Posterior cingulate gyrus (tissue), 11 donors: Measurements from ENCODE around the gene TRAF7.
"Not testable (repeated sequence)": the region's sequence is repeated elsewhere in the genome, so short reads cannot be mapped to it uniquely, and the experiment has no call there.

Experiments used
- DNase-seq, 10 donors: peaks; one replicate each; pipeline versions ENCODE4 v3.0.0 to v3.0.0-alpha.2; 2020 to 2021; ENCODE audit warnings: mixed read lengths in 3 of 10
- intact Hi-C: fragments of 100-400 bp; cut with DNase I; formaldehyde crosslinking; loops from one replicate; pipeline ENCODE4 v1.15.1; 2023

TRAF7 gene

DNA sequence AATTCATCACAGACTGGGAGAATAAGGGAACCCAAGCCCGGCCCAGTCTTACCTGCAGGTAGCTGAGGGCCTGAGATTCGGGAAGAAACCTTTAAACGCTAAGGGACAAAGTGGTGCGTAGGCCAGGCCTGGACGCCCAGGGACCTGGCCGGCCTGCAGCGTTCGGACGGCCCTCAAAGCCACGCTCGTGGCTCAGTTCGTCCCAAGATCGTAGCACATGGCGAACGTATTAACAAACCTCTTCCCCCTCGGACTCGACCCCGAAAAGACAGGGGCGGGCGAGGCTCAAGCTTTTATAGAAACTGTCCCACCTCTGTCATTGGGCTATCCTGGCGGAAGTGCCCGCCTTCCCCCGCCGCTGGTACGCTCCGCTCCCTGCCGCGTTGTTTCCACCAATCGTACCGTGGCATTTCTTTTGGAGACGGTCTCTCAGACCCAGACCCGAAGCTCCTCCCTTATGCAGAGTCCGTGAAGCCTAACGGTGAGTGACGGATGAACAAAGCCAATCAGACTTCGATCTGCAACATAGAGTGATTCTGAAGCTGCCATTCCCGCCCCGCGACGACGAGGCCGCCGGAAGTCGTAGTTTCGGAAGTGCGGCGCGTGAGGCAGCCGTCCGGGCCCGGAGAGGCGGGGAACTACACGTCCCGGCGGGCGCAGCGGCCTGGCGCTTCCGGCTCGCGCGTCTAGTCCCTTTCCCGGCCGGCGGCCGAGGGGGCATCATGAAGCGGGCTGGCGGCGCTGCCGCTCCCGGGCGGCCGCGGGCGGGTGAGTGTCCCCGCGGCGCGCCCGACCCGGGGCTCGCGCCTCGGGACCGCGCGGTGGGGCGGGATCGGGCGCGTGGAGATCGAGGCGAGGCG is at the start of gene TRAF7:
TSS of gene TRAF7 (plus strand) at position 692 of the 860 bp plus-strand sequence. CDS start 8,139 bp downstream, outside the sequence.
- intact Hi-C loops, result loop anchor here (1.0 to 5.0 kb wide), 3 partner anchors 34 to 96 kb away; partner anchors contain the start of genes ECI1 and MLST8
- peak; percentile 97 to 100 (median 99) for DNase-seq

DNA sequence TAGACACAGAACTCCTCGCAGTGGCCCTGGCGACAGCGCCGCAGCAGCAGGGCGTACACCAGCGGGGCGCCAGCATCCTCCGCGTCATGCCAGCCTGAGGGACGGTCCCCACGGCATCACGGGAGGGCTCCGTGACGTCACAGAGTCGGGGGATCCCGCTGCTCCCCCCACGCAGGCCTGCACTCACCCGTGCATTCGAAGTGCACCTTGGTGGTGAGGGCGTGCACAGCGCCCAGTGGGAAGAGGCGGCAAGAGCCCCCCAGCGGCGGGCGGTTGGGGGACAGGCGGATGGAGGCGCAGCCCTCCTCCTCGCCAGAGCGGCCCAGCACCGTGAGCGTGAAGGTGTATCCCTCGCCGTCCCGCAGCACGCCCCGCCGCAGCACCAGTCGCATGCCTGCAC is 49.4 kb upstream of the TRAF7 start:
- intact Hi-C loops, DNase-seq: not testable (repeated sequence)

DNA sequence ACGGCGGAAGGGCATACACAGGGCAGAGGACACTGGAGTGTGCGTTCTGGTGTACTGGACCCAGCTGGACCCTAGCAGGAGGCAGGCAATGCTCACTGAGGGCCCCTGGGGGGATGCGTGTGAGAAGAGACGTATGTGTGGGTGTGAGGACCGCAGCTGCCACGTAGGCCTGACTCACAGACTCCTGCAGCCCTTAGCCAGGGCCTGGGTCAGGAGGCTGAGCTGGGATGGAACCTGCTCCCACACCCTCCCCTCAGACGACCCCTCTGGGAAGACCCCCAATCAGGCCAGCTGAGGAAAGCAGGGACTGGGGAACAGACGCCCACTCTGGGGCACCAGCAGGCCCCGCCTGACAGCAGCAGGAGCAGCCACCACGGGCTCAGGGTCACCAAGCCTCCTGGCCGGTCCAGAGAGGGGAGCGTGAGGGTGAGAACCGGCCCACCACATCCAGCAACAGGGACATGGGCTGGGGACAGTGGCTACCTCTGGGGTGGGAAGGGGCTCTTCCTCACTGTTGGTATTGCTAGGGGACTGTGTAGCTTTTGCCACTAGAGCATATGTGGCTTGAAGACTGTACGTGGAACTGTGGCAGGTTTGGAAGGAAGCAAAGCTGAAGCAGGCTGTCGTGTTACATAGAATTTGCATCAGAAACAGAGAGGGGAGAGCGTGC is 48.3 kb upstream of the TRAF7 start:
- DNase-seq, intact Hi-C loops: not testable (repeated sequence)

- DNase-seq, intact Hi-C loops: not testable (repeated sequence)
Measured at GRCh38 chr16:2107791-2108125, 47.8 kb upstream of the TRAF7 start.

GRCh38 chr16:2108446-2109270 is 46.9 kb upstream of the TRAF7 start:
- intact Hi-C loops, DNase-seq: not testable (repeated sequence)

GRCh38 chr16:2109271-2109580 is 46.4 kb upstream of the TRAF7 start:
- intact Hi-C loops, DNase-seq: not testable (repeated sequence)

- intact Hi-C loops, DNase-seq: not testable (repeated sequence)
Measured at GRCh38 chr16:2109872-2110271, 45.7 kb upstream of the TRAF7 start.

GRCh38 chr16:2110332-2111008 is 45.1 kb upstream of the TRAF7 start:
- DNase-seq, intact Hi-C loops: not testable (repeated sequence)

DNA sequence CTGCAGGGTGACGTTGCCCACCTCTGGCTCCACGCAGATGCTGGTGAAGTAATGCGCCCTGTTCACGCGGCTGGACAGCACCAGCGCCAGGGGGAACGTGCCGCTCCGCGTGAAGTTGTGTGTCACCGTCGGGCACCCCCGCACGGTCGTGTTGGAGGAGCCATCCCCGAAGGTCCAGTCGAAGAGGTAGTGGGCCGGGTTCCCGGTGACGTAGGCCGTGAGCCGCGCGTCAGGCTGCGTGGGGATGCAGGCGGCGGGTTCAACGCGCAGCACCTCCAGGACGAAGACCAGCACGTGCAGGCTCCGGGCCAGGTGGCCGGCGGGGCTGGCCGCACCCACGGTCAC is 44.6 kb upstream of the TRAF7 start:
- intact Hi-C loops, result not testable (repeated sequence)
- DNase-seq, result peak in 1 of 10 donors; percentile 84

DNA sequence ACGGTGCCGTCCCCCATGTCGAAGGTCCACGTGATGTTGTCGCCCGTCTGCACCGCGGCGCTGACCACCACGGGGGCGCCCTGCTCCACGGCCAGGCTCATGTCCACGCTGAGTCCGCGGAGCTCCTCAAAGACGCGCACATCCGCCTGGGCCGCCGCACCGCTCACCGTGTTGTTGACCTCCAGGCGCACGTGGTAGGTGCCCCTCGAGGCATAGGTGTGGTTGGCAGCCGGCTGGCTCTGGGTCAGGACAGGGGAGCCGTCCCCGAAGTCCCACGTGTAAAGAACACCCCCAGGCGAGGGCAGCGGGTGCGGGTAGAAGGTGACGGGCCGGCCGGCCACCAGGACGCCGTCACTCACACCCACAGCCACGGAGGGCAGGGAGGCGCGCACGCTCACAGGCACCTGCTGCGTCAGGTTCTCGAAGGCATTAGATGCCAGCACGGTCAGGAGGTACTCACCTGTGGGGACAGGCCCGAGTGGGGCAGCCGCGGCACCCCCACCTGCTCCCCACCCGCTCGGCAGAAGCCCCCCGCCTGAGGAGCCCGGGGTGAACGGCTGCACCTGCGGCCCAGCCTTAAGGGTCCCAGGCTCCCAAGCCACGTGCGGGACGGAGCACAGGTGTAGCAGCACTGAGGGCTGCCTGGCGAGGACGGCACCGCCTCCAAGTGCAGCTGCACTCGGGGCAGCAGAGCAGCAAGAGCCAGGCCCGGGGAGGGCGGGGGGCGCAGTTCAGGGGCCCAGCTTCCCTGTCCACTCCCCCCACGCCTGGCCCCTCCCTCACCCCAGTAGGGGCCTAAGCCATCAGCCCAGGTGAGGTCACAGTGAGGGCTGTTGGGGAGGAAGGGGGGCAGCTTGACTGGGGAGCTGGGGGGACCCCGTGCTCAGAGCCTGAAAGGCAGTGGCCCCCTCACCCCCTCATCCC is 43.9 kb upstream of the TRAF7 start:
- DNase-seq, intact Hi-C loops: not testable (repeated sequence)

DNA sequence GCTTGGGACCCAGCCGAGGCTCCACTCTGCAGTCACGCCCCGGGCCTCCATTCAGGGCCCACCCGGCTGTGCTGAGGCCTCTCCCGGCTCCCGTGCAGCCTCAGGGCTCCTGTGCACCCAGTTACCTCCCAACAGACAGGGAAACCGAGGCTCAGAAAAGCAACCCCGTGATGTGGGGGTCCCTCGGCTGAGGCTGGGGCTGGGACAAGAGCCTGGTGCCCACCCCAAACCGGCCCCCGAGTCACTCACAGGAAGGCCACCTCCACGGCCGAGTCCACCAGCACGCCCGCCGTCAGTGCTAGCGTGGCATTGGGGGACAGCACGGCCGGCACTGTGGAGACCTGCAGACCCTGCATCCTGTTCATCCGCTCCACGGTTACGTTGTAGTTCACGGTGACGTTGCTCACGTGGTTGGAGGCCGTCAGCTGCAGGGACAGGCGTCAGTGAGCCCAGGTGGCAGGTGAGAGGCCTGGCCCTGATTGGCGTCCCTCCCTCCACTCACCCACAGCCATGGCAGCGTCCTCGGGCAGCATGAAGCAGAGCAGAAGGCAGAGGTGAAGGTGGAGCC is 43.0 kb upstream of the TRAF7 start:
- intact Hi-C loops, DNase-seq: not testable (repeated sequence)

DNA sequence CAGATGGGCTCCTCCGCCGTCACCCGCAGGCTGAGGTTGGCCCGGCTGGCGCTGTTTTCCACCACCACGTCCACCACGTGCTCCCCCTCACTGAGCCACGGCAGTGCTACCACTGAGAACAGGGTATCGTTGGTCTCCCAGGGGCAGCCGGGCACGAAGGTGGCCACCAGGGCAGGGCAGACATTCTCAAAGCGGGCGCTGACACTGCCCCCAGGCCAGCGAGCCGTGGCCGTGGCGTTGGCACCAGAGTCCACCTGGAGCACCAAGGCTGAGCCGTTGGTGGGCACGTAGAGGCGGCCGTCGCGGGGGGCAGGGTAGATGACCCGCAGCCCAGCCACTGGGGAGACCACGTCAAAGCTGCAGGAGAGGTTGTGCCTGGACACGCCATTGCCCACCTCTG is 41.4 kb upstream of the TRAF7 start:
- DNase-seq, result peak in 1 of 10 donors; percentile 43
- intact Hi-C loops, result not testable (repeated sequence)

GRCh38 chr16:2114885-2115590 is 40.5 kb upstream of the TRAF7 start:
- intact Hi-C loops, result not testable (repeated sequence)
- DNase-seq, result peak in 1 of 10 donors; percentile 58

DNA sequence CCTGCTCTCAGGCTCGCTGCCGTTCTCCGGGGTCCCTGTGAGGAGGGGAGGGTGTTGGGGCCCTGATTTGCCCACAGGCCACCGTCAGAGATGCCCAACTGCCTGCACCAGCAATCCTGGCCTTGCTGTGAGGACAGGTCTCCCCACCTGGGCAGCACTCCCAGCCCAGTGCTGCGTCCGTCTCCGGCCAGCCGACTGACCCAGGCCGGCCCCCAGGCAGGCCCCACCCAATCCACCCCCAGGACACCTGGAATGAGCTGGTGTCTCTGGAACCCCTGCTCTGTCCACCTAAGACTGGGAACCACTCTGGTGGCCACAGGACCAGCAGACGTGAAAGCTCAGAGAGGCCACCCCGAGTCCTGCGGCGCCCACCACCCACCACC is 40.0 kb upstream of the TRAF7 start:
- DNase-seq, result peak in 1 of 10 donors; percentile 52
- intact Hi-C loops, result no loop called here

DNA sequence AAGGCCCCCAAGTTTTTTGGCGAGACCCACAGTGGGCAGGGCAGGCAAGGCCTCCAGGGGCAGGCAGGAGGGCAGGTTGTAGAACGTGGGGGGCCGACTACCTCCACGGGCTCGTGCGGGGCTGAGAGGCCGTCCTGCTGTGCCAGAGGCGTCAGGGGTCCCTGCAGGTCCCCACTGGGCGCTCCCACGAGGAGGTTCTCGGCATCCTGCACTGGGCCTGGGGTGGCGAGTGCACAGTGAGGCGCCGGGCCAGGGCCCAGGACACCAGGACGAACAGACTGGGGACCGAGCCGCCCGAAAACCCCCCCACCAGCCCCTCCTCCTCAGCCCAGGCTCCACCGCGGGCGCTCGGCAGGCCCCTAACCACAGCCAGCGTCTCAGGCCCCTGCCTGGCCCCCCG is 39.2 kb upstream of the TRAF7 start:
- intact Hi-C loops, result not testable (repeated sequence)
- DNase-seq, result peak in 1 of 10 donors; percentile 58

GRCh38 chr16:2117341-2117740 is 38.2 kb upstream of the TRAF7 start:
- intact Hi-C loops, result not testable (repeated sequence)
- DNase-seq, result peak in 1 of 10 donors; percentile 55

GRCh38 chr16:2117960-2118722 is 37.4 kb upstream of the TRAF7 start:
- intact Hi-C loops, result not testable (repeated sequence)
- peak in 1 of 10 donors; percentile 86 for DNase-seq
